NB4 (cell line): ENCODE data around the gene CHCHD6.

Experiments
- TF ChIP-seq, protein P1 (sequence below): IDR thresholded peaks from 2 replicates; pipeline ENCODE4 v1.6.1; 2011; ENCODE audit warnings: low read depth, low read length
- TF ChIP-seq, protein P2 (sequence below): IDR thresholded peaks from one replicate; pipeline ENCODE4 v1.5.1; 2012; ENCODE audit warnings: low read depth, low read length

DNA sequence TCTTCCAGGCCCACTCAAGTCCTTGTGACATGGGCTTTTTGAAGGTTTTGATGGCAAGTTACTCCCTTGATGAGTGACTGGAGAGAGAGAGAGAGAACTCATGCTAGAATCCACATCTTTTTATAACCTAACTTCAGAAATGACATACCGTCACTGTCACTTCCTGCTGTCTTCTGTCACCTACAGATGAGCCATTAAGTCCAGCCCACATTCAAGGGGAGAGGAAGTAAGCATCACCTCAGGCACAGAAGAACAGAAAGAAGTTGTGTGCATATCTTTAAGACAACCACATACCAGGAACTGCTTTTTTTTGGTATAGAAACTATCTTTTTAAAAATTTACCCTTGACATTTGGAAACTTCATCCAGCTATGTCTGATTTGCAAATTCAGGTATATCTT is 32.5 kb upstream of the CHCHD6 start:
- TF ChIP-seq, protein P1, sequence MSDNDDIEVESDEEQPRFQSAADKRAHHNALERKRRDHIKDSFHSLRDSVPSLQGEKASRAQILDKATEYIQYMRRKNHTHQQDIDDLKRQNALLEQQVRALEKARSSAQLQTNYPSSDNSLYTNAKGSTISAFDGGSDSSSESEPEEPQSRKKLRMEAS, result no peak
- TF ChIP-seq, protein P2, sequence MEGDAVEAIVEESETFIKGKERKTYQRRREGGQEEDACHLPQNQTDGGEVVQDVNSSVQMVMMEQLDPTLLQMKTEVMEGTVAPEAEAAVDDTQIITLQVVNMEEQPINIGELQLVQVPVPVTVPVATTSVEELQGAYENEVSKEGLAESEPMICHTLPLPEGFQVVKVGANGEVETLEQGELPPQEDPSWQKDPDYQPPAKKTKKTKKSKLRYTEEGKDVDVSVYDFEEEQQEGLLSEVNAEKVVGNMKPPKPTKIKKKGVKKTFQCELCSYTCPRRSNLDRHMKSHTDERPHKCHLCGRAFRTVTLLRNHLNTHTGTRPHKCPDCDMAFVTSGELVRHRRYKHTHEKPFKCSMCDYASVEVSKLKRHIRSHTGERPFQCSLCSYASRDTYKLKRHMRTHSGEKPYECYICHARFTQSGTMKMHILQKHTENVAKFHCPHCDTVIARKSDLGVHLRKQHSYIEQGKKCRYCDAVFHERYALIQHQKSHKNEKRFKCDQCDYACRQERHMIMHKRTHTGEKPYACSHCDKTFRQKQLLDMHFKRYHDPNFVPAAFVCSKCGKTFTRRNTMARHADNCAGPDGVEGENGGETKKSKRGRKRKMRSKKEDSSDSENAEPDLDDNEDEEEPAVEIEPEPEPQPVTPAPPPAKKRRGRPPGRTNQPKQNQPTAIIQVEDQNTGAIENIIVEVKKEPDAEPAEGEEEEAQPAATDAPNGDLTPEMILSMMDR, result no peak
